ENCODE results near the gene INHBE.
"Not testable (repeated sequence)": the region's sequence is repeated elsewhere in the genome, so short reads cannot be mapped to it uniquely, and the experiment has no call there.

Gene INHBE

GRCh38 chr12:57497223-57498131, 42.4 kb downstream of the INHBE start:
- no peak for DNase-seq (ENCODE audit: low spot score)

DNA sequence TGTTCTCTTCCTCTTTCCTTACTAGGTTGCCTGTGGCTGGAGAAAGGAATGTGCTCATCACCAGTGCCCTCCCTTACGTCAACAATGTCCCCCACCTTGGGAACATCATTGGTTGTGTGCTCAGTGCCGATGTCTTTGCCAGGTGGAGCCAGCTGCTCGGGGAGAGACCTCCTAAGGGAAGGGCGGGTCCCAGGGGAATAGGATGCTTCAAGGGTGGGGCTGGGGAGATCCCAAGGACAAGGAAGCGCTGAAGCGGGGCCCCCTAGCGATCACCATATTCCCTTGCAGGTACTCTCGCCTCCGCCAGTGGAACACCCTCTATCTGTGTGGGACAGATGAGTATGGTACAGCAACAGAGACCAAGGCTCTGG, 43.0 kb downstream of the INHBE start:
- DNase-seq (ENCODE audit: low spot score), result no peak

- no peak for DNase-seq (ENCODE audit: low spot score)
Measured at GRCh38 chr12:57498571-57498970, 43.5 kb downstream of the INHBE start.

- DNase-seq (ENCODE audit: low spot score), result no peak
Measured at GRCh38 chr12:57500213-57500612, 45.1 kb downstream of the INHBE start.

GRCh38 chr12:57502311-57502969, 47.3 kb downstream of the INHBE start:
- DNase-seq (ENCODE audit: low spot score), result not testable (repeated sequence)

- not testable (repeated sequence) for DNase-seq (ENCODE audit: low spot score)
Measured at GRCh38 chr12:57506541-57506940, 51.4 kb downstream of the INHBE start.
